SH-SY5Y (cell line): ENCODE results near the gene CPSF2.

Source experiments
- GATA2 ChIP-seq: IDR thresholded peaks from 2 replicates; pipeline ENCODE4 v1.6.1; 2011; ENCODE audit warnings: mild to moderate bottlenecking, low read depth, low read length
- GATA3 ChIP-seq: IDR thresholded peaks from 2 replicates; pipeline ENCODE4 v1.6.1; 2011; ENCODE audit warnings: low read depth, mild to moderate bottlenecking, low read length, moderate library complexity

Gene CPSF2

DNA sequence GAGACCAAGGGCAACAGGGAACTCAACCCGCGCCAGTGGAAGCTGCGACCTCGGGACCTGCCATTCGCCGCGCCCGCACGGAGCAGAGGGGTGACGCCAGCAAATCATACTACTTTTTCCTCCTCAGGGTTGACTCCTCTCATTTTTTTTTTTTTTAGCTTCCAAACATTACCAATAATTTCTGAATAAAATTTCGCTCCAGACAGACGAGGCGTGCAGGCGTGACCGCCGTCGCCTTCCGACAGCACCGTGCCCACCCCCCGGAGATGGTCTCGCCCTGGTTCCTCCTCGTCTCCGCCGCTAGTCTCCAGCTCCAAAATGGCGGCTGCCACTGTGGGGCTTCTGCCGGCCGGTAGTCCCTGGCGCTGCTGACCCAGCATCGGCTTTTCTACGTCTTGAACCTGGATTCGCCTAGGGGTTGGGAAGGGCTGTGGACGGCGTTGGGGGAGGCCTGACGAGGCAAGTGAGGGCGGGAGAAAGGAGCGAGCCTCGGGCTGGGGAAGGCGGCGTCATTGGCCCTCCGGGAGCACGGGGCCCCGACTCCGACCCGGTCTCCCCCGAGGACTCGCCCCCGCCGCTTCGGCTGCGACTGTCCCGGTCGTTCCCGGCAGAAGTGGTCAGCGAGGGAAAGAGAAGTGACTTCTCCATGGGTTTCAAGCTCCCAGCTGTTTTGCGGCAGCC, at the start of gene CPSF2, which contains the start of gene NDUFB1:
Gene CPSF2, plus strand, starts transcription at position 300 of the 681 bp plus-strand sequence. CDS start 9,016 bp downstream, outside the sequence.
Gene NDUFB1, minus strand, starts transcription at position 37 of the 681 bp plus-strand sequence. CDS start 4,069 bp downstream, outside the sequence.
- TF ChIP-seq GATA3 (no peak), GATA2 (no peak)

DNA sequence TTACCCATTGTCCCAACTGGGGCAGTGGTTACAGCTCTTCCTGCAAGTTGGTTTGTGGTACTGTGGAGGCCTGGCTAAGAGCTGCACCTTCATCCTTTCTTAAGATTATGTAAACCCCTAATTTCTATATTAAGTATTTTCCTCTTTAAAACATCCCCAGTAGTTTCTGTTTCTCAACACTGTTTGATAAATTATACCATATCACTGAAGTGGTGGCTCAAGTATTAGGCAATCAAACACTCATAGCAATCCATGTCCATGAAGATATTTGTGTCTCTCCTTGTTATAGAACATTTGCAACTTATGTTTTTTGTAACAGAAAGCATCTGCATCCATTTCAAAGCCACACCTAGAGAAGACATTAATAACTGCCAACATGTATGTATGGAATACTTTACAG, 47.2 kb upstream of the CPSF2 start:
- TF ChIP-seq GATA2 = no peak
- TF ChIP-seq GATA3 = no peak

DNA sequence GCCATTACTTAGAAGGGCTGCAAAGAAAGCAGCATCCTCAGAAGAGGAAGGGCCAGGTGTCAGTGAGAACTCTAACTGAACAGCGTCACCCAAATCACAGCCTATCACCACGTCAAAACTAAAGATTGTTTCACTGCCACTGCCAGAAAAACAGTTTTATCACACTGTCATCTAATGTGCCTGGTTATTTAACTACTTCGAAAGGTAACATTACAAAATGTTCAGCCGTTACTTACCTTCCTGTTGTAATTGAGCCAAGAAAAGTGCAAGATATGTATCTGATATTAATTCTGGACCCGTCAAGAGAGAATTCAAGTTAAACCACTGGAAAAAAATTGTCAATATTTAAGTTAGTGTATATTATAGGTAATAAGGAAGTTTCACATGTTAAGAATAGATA, 33.3 kb upstream of the CPSF2 start:
- TF ChIP-seq GATA2 = no peak
- TF ChIP-seq GATA3 = no peak

GRCh38 chr14:92093320-92093719, 28.4 kb upstream of the CPSF2 start:
- TF ChIP-seq GATA3 (no peak), GATA2 (no peak)

GRCh38 chr14:92099802-92100201, 22.0 kb upstream of the CPSF2 start:
- TF ChIP-seq GATA3 (no peak), GATA2 (no peak)

DNA sequence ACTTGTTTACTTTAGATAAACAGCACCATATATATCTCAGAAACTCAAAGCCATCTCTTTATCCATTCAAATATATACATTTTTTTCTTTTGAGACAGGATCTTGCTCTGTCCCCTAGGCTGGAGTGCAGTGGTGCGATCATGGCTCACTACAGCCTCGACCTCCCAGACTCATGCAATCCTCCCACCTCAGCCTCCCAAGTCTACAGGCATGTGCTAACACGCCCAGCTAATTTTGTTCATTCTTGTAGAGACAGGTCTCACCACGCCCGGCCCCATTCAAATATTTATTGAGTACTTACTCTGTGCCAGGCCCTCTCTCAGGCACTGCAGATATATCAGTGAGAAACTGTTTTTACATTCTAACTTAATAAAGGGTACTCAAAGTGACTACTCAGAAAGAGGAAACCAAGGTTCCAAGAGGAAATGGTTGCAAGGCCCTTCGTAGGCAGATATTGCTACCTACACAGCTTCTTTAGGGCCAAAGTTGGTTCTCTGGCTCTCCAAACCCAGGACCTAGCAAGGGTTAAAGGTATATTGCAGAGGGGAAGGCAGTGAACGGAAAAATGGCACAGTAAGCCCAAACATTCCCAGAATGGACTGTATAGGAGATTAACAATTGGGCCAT, 18.3 kb upstream of the CPSF2 start:
- TF ChIP-seq GATA3 (no peak), GATA2 (no peak)

DNA sequence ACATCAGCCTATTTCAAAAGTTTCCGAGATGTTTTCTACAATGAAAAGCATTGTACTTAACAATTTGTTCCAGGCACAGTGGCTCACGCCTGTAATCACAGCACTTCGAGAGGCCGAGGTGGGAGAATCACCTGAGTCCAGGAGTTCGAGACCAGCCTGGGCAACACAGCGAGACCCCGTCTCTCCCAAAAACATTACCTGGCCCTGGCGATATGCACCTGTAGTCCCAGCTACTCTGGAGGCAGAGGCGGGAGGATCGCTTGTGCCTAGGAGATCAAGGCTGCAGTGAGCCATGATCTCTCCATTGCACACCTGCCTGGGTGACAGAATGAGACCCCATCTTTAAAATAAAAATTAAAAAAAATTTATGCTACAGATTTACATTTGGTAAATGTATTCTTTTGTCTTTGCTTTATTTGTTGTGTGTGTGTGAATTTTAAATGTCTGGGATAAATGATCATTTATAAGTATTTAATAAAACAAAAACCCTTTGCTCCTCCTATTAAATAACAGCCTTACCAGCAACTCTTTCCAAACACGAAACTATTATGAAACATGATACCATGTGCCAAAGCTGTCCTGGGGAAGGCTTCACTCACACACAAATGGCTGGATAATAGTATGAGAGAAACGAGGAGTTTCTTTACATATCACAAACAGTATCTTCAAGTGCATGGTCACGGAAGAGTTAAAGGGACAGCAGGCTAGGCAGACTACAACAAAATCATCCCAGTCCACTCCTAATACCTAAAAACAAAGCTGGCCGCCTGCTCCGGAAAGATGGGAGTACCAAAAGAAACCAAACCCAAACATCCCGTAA, 16.5 kb upstream of the CPSF2 start:
- no peak for TF ChIP-seq GATA3
- TF ChIP-seq GATA2 = no peak

- TF ChIP-seq GATA2 (no peak), GATA3 (no peak)
Observed at GRCh38 chr14:92105893-92106142, 16.0 kb upstream of the CPSF2 start.

DNA sequence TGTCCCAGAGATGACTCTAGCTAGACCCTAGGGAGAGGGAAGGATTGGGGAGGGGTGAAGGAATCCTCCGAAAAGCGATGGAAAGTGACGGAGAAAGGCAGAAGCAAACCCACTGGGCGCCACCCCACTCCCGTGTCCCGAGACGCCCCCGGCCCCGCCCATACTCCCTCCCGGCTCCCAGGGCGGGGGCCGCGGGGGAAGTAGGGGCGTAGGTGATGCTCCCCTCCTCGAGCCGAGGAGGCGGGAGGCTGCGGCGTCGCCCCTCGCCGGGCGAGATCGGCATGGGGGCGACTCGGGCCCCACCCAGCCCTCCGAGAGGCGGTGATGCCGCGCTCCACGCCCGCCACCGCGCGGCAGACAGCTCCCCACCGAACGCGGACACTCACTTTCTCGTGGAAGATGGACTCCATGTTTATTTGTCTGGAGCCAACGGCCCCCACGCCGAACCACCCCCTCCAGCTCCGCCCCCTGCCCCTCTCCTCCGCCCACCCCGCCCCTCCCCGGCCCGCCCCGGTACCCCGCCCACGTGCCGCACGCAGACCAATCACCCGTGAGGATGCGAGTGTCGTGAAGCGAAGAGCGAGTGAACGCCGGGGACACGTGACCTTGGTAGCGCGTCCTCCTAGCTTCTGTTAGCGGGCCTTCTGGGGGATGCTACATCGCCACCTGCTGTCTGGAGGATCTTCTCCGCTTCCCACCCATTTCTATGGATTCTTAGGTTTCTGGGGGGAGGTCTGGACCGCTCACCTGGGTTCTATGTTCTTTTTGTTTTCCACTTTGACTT, 15.4 kb upstream of the CPSF2 start, which contains the start of gene ATXN3:
Gene ATXN3, minus strand, starts transcription at position 440 of the 784 bp plus-strand sequence. Its CDS starts 30 bp downstream, at position 410.
- TF ChIP-seq GATA2 (no peak), GATA3 (no peak)

- TF ChIP-seq GATA3 (no peak), GATA2 (no peak)
Observed at GRCh38 chr14:92108345-92109254, 13.2 kb upstream of the CPSF2 start.

- no peak for TF ChIP-seq GATA3
- TF ChIP-seq GATA2 = no peak
Observed at GRCh38 chr14:92109490-92109889, 12.3 kb upstream of the CPSF2 start.

DNA sequence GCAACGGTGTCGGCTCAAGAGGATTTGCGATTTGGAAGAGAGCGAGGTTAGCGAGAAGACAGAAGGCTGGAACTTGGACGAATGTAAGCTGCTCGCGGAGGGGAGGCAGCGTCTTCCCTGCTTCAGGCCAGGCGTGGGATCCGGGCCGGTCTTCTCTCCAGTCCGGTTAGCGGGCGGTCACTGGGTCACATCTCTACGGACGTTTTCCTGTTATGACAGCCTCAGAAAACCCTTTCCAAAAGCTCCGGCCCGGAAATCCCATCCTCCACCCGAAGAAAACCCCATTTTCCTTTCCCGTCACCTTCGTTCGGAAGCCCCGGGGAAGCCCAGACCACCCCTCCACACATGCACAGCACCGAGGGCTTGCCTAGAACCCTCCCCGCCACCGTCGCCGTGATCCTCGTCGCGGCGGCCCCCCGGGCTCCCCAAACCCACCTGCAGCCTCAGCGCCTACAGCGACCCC, 531 bp upstream of the CPSF2 start:
- TF ChIP-seq GATA3 (no peak), GATA2 (no peak)

DNA sequence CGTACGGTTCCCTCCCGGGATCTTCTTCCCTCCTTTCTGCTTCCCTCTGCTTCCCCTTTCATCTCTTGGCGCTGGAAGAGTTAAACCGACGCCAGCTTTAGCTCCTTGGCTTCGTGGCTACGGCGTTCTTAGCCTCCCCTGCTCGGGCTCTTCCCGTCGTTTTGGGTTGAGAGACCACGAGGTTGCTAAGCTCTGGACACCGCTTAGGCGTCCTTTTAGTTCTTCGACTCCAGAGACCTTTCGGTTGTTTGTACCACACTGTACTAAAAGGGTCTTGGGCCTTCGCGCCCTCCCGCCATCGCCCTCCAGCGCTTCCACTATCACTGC, 545 bp downstream of the CPSF2 start:
- TF ChIP-seq GATA3 (no peak), GATA2 (no peak)

- TF ChIP-seq GATA2 = no peak
- no peak for TF ChIP-seq GATA3
Observed at GRCh38 chr14:92122761-92123160, 992 bp downstream of the CPSF2 start.
